ENCODE measurements around the gene DOHH. TPM values are rescaled to one million over a fixed set of nuclear protein-coding genes. Genes with fewer than 3 reads are reported as not detected.

The DOHH gene
- total and polyA plus RNA-seq, 9 of the 15 experiments (the other 6 are each of a cell fraction or from before 2014, with no cell fraction given) = 0.14 to 47.2 (median 5.1) TPM

GRCh38 chr19:3521104-3521445 is 20.6 kb upstream of the DOHH start (continued):
- TF ChIP-seq PHF8 (IDR thresholded peaks at IDR 0.05; ENCODE audit: borderline replicate concordance, low read length) (no peak), TCF7 (IDR thresholded peaks at IDR 0.05; ENCODE audit: borderline replicate concordance) (no peak), ZNF668 (CRISPR knock-in tag; IDR thresholded peaks at IDR 0.05) (no peak), NFIC (IDR thresholded peaks at IDR 0.05) (no peak), MTA3 (IDR thresholded peaks at IDR 0.05; ENCODE audit: borderline replicate concordance) (no peak), BRD4 (IDR thresholded peaks at IDR 0.05) (0 out of 2 replicates have a peak, but pooled peaks have one; percentile 2), JUNB (CRISPR knock-in tag; conservative IDR thresholded peaks at IDR 0.05) (no peak), ZNF143 (CRISPR knock-in tag; IDR thresholded peaks at IDR 0.05) (no peak), KAT8 (IDR thresholded peaks at IDR 0.05; ENCODE audit: low read depth) (no peak), ZNF121 (CRISPR knock-in tag; conservative IDR thresholded peaks at IDR 0.05) (no peak), ZNF583 (CRISPR knock-in tag; IDR thresholded peaks at IDR 0.05) (no peak), OTX1 (CRISPR knock-in tag; IDR thresholded peaks at IDR 0.05) (no peak), MCM2 (IDR thresholded peaks at IDR 0.05; ENCODE audit: low read depth) (no peak), ATF1 (CRISPR knock-in tag; IDR thresholded peaks at IDR 0.05) (no peak), ATF1 (tag; IDR thresholded peaks at IDR 0.05) (0 out of 2 replicates have a peak, but pooled peaks have one; percentile 70), ZNF274 (IDR thresholded peaks at IDR 0.05; ENCODE audit: borderline replicate concordance, low read depth, low read length) (no peak), SFPQ (IDR thresholded peaks at IDR 0.05; ENCODE audit: low read depth, low read length) (no peak), TRIM28 (IDR thresholded peaks at IDR 0.05) (no peak), FOSL1 (tag; conservative IDR thresholded peaks at IDR 0.05) (no peak; the same call in 1 of the 2 replicates), ZNF239 (CRISPR knock-in tag; IDR thresholded peaks at IDR 0.05) (no peak), BRD9 (IDR thresholded peaks at IDR 0.05; ENCODE audit: low read depth, partially characterized antibody) (peak; percentile 19), ZNF766 (CRISPR knock-in tag; conservative IDR thresholded peaks at IDR 0.05) (0 out of 2 replicates have a peak, but pooled peaks have one; percentile 16)
- TF ChIP-seq, protein P1, sequence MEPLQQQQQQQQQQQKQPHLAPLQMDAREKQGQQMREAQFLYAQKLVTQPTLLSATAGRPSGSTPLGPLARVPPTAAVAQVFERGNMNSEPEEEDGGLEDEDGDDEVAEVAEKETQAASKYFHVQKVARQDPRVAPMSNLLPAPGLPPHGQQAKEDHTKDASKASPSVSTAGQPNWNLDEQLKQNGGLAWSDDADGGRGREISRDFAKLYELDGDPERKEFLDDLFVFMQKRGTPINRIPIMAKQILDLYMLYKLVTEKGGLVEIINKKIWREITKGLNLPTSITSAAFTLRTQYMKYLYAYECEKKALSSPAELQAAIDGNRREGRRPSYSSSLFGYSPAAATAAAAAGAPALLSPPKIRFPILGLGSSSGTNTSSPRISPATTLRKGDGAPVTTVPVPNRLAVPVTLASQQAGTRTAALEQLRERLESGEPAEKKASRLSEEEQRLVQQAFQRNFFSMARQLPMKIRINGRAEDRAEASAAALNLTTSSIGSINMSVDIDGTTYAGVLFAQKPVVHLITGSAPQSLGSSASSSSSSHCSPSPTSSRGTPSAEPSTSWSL (CRISPR knock-in tag; IDR thresholded peaks at IDR 0.05; ENCODE audit: borderline replicate concordance) = no peak
- TF ChIP-seq, protein P2, sequence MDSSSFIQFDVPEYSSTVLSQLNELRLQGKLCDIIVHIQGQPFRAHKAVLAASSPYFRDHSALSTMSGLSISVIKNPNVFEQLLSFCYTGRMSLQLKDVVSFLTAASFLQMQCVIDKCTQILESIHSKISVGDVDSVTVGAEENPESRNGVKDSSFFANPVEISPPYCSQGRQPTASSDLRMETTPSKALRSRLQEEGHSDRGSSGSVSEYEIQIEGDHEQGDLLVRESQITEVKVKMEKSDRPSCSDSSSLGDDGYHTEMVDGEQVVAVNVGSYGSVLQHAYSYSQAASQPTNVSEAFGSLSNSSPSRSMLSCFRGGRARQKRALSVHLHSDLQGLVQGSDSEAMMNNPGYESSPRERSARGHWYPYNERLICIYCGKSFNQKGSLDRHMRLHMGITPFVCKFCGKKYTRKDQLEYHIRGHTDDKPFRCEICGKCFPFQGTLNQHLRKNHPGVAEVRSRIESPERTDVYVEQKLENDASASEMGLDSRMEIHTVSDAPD (CRISPR knock-in tag; IDR thresholded peaks at IDR 0.05) = no peak
- TF ChIP-seq, protein P3, sequence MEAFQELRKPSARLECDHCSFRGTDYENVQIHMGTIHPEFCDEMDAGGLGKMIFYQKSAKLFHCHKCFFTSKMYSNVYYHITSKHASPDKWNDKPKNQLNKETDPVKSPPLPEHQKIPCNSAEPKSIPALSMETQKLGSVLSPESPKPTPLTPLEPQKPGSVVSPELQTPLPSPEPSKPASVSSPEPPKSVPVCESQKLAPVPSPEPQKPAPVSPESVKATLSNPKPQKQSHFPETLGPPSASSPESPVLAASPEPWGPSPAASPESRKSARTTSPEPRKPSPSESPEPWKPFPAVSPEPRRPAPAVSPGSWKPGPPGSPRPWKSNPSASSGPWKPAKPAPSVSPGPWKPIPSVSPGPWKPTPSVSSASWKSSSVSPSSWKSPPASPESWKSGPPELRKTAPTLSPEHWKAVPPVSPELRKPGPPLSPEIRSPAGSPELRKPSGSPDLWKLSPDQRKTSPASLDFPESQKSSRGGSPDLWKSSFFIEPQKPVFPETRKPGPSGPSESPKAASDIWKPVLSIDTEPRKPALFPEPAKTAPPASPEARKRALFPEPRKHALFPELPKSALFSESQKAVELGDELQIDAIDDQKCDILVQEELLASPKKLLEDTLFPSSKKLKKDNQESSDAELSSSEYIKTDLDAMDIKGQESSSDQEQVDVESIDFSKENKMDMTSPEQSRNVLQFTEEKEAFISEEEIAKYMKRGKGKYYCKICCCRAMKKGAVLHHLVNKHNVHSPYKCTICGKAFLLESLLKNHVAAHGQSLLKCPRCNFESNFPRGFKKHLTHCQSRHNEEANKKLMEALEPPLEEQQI (IDR thresholded peaks at IDR 0.05) = no peak
